Type B pancreatic cell (in vitro differentiated cells): ENCODE measurements around the gene MAS1L. TPM values are rescaled to one million over a fixed set of nuclear protein-coding genes. Genes with fewer than 3 reads are reported as not detected.
"Not testable (repeated sequence)": the region's sequence is repeated elsewhere in the genome, so short reads cannot be mapped to it uniquely, and the experiment has no call there.

Source experiments
- DNase-seq: peaks from one replicate; pipeline ENCODE4 v3.0.0; 2021; ENCODE audit warnings: mixed read lengths; ENCODE audit not compliant: unreplicated experiment; ENCODE audit errors: extremely low spot score
- H3K27ac Mint-ChIP-seq: 2 replicates; pipeline ENCODE4 v1.8.0; 2021; ENCODE audit warnings: mild to moderate bottlenecking, mixed read lengths
- H3K27me3 Mint-ChIP-seq: 2 replicates; pipeline ENCODE4 v1.8.0; 2021; ENCODE audit warnings: mixed read lengths
- H3K36me3 Mint-ChIP-seq: 2 replicates; pipeline ENCODE4 v1.8.0; 2021; ENCODE audit warnings: mixed read lengths
- H3K4me1 Mint-ChIP-seq: one replicate; pipeline ENCODE4 v1.8.0; 2021; ENCODE audit warnings: mixed read lengths; ENCODE audit not compliant: unreplicated experiment
- H3K4me3 Mint-ChIP-seq: 2 replicates; pipeline ENCODE4 v1.8.0; 2021; ENCODE audit warnings: mild to moderate bottlenecking, mixed read lengths
- H3K9me3 Mint-ChIP-seq: 2 replicates; pipeline ENCODE4 v1.8.0; 2021; ENCODE audit warnings: mixed read lengths
- CTCF ChIP-seq: fragments of 200-600 bp; sonication (generic); conservative IDR thresholded peaks from 2 replicates; pipeline ENCODE4 v1.5.0; 2021; ENCODE audit warnings: antibody characterized with exemption, mild to moderate bottlenecking
- total RNA-seq: library from RNA; stranded (reverse); gene quantifications from 2 replicates; pipeline ENCODE4 v1.2.1, GENCODE V29; 2021; ENCODE audit warnings: low replicate concordance

MAS1L gene
- total RNA-seq, 1 donor from 2014 or later, result not detected

- H3K27me3 Mint-ChIP-seq, result peaks cover 6% of the 10 kb centered on the region
- no peaks in the 10 kb centered on the region for H3K4me1 Mint-ChIP-seq
- H3K27ac Mint-ChIP-seq, result no peak overlapping the region
- no peak for TF ChIP-seq CTCF
- no peaks in the 10 kb centered on the region for H3K36me3 Mint-ChIP-seq
- DNase-seq, result no peak
- no peak overlapping the region for H3K4me3 Mint-ChIP-seq
- no peaks in the 10 kb centered on the region for H3K9me3 Mint-ChIP-seq
These were observed 36.1 kb downstream of the MAS1L start for GRCh38 chr6:29451471-29452193.

- Mint-ChIP-seq H3K36me3 (no peaks in the 10 kb centered on the region), H3K4me1 (no peaks in the 10 kb centered on the region), H3K27me3 (peaks cover 6% of the 10 kb centered on the region), H3K9me3 (no peaks in the 10 kb centered on the region), H3K4me3 (no peak overlapping the region), H3K27ac (no peak overlapping the region)
- TF ChIP-seq CTCF, result no peak
- DNase-seq, result no peak
These were observed 40.1 kb downstream of the MAS1L start for GRCh38 chr6:29447670-29448069.

- peaks cover 21% of the 10 kb centered on the region for H3K27me3 Mint-ChIP-seq
- H3K27ac Mint-ChIP-seq, H3K4me1 Mint-ChIP-seq, H3K9me3 Mint-ChIP-seq, H3K4me3 Mint-ChIP-seq, DNase-seq, H3K36me3 Mint-ChIP-seq: not testable (repeated sequence)
These were observed 43.7 kb downstream of the MAS1L start for GRCh38 chr6:29444031-29444430.

- no peaks in the 10 kb centered on the region for H3K9me3 Mint-ChIP-seq
These were observed 45.0 kb downstream of the MAS1L start for GRCh38 chr6:29442719-29443118.

GRCh38 chr6:29439006-29439405 is 48.8 kb downstream of the MAS1L start, which contains the start of gene OR10C1:
OR10C1 (plus strand) TSS chr6:29439306; CDS start chr6:29440016, 710 bp downstream.
- H3K27ac Mint-ChIP-seq, result no peak within 1 kb of the TSS
- peaks cover 27% of the 10 kb centered on the region for H3K27me3 Mint-ChIP-seq
- H3K9me3 Mint-ChIP-seq, result no peaks in the 10 kb centered on the region
- no peak for TF ChIP-seq CTCF
- H3K36me3 Mint-ChIP-seq, result no peaks in the 10 kb centered on the region
- DNase-seq, result no peak
- H3K4me1 Mint-ChIP-seq, result no peaks in the 10 kb centered on the region
- no peak within 1 kb of the TSS for H3K4me3 Mint-ChIP-seq

More at GRCh38 chr6:29442719-29443118, 45.0 kb downstream of the MAS1L start:
- no peak overlapping the region for H3K27ac Mint-ChIP-seq
- peaks cover 24% of the 10 kb centered on the region for H3K27me3 Mint-ChIP-seq
- H3K4me1 Mint-ChIP-seq, result no peaks in the 10 kb centered on the region
- TF ChIP-seq CTCF, result no peak
- H3K4me3 Mint-ChIP-seq, result no peak overlapping the region
- DNase-seq, result no peak
- no peaks in the 10 kb centered on the region for H3K36me3 Mint-ChIP-seq

GRCh38 chr6:29436730-29437129 is 51.0 kb downstream of the MAS1L start:
- H3K36me3 Mint-ChIP-seq, H3K4me3 Mint-ChIP-seq, H3K27ac Mint-ChIP-seq, H3K4me1 Mint-ChIP-seq, DNase-seq, H3K9me3 Mint-ChIP-seq: not testable (repeated sequence)
- peaks cover 39% of the 10 kb centered on the region for H3K27me3 Mint-ChIP-seq

Other genes with a start within 250 kb of the MAS1L start
- not detected in 2 replicates for gene OR14J1, start 186.3 kb downstream of the MAS1L start, total RNA-seq
- not detected in 2 replicates for gene OR5V1, start 119.1 kb downstream of the MAS1L start, total RNA-seq
- gene OR12D3, start 112.7 kb downstream of the MAS1L start, total RNA-seq, result not detected in 2 replicates
- gene OR12D2, start 92.3 kb downstream of the MAS1L start, total RNA-seq, result not detected in 2 replicates
- not detected in 2 replicates for gene OR12D1, start 73.0 kb downstream of the MAS1L start, total RNA-seq
- gene OR10C1, start 48.6 kb downstream of the MAS1L start, total RNA-seq, result not detected in 2 replicates
- not detected in 2 replicates for gene OR11A1, start 30.9 kb downstream of the MAS1L start, total RNA-seq
- gene OR2H1, start 30.8 kb downstream of the MAS1L start, total RNA-seq, result not detected in 2 replicates
- gene UBD, start 71.8 kb upstream of the MAS1L start, total RNA-seq, result 12.6 and 24.6 TPM in 2 replicates
- gene OR2H2, start 97.2 kb upstream of the MAS1L start, total RNA-seq, result not detected in 2 replicates
- gene GABBR1, start 145.2 kb upstream of the MAS1L start, total RNA-seq, result 26.6 and 71.7 TPM in 2 replicates
- not detected in 2 replicates for gene MOG, start 169.1 kb upstream of the MAS1L start, total RNA-seq
- gene ZFP57, start 193.2 kb upstream of the MAS1L start, total RNA-seq, result not detected in 2 replicates
- gene HLA-F, start 235.5 kb upstream of the MAS1L start, total RNA-seq, result 2.8 and 13.2 TPM in 2 replicates